Mucosa of descending colon (tissue), 3 donors: ENCODE data around the gene ATP7B. TPM values are rescaled to one million over a fixed set of nuclear protein-coding genes. Genes with fewer than 3 reads are reported as not detected.
A peak's percentile ranks its signal among the peaks of the same experiment; 100 is the strongest.

ENCODE experiments used
- ATAC-seq: fragments of 200-7000 bp; cut with Tn5 transposase; one replicate; pipeline ENCODE4 v1.9.1; 2020; ENCODE audit warnings: mild to moderate bottlenecking, moderate library complexity
- DNase-seq, 3 donors: peaks; one replicate each; pipeline ENCODE4 v3.0.0-alpha.2; 2020
- H3K36me3 ChIP-seq: fragments of 200-600 bp; one replicate; pipeline ENCODE4 v1.8.0; 2021; ENCODE audit warnings: low read depth, mild to moderate bottlenecking
- H3K4me1 ChIP-seq: fragments of 200-600 bp; one replicate; pipeline ENCODE4 v1.8.0; 2021; ENCODE audit warnings: low read depth, mild to moderate bottlenecking
- H3K4me3 ChIP-seq: fragments of 200-600 bp; one replicate; pipeline ENCODE4 v1.8.0; 2021; ENCODE audit warnings: mild to moderate bottlenecking
- H3K9me3 ChIP-seq: fragments of 200-600 bp; one replicate; pipeline ENCODE4 v1.8.0; 2021; ENCODE audit warnings: mild to moderate bottlenecking
- CTCF ChIP-seq: fragments of 200-600 bp; IDR thresholded peaks from one replicate; pipeline ENCODE4 v1.8.0; 2022; ENCODE audit warnings: antibody characterized with exemption, mild to moderate bottlenecking
- intact Hi-C, 2 donors: fragments of 100-400 bp; cut with DNase I in 1 of 2; cut with micrococcal nuclease in 1 of 2; formaldehyde crosslinking; loops; one replicate each; pipeline versions ENCODE4 v1.11.0 to v1.11.1; 2022; cut with DNase I, micrococcal nuclease
- total RNA-seq, 3 donors: library from RNA; stranded (reverse); fragmentation: NEBNext Ultra II Directional in 2 of 3; extraction: Animal tissue kit (Norgen Biotek cat#: 25700) in 2 of 3; gene quantifications; one replicate each; pipeline versions ENCODE4 v1.2.1 to v1.2.4, GENCODE V29; 2021 to 2023
- donor health status: DM: no; HTN: no; CAD: no; lungs with moderate emphysema.
- donor health status: DM: no; HTN: no; CAD: no.
- donor health status: DM: no; HTN: yes; CAD: no.

Gene ATP7B
- total RNA-seq, 3 donors from 2014 or later = 11.3 to 26.0 (median 16.0) TPM

GRCh38 chr13:51956717-51957116 lies 54.5 kb downstream of the ATP7B start:
- Histone ChIP-seq H3K4me1 (peaks cover 51% of the 10 kb centered on the region), H3K9me3 (no peaks in the 10 kb centered on the region), H3K36me3 (no peaks in the 10 kb centered on the region), H3K4me3 (no peak overlapping the region)
- no peak for DNase-seq
- intact Hi-C loops = no loop called here
- no peak for ATAC-seq
- no peak for TF ChIP-seq CTCF

GRCh38 chr13:51955816-51956603 lies 55.2 kb downstream of the ATP7B start:
- peak; percentile 52 to 62 (median 60) for DNase-seq
- TF ChIP-seq CTCF = no peak
- Histone ChIP-seq H3K36me3 (no peaks in the 10 kb centered on the region), H3K4me1 (peaks cover 51% of the 10 kb centered on the region), H3K4me3 (no peak overlapping the region), H3K9me3 (no peaks in the 10 kb centered on the region)
- intact Hi-C loops = no loop called here
- ATAC-seq = peak; percentile 59

- Histone ChIP-seq H3K4me3 (no peak overlapping the region), H3K36me3 (no peaks in the 10 kb centered on the region), H3K9me3 (no peaks in the 10 kb centered on the region), H3K4me1 (peaks cover 46% of the 10 kb centered on the region)
- ATAC-seq (peak; percentile 68), DNase-seq (peak; percentile 62 to 78 (median 75))
- no peak for TF ChIP-seq CTCF
- intact Hi-C loops = no loop called here
Observed at GRCh38 chr13:51955281-51955771, 55.9 kb downstream of the ATP7B start.

- DNase-seq (no peak), ATAC-seq (no peak)
- Histone ChIP-seq H3K9me3 (no peaks in the 10 kb centered on the region), H3K4me3 (no peak overlapping the region), H3K4me1 (peaks cover 31% of the 10 kb centered on the region), H3K36me3 (no peaks in the 10 kb centered on the region)
- intact Hi-C loops = no loop called here
- no peak for TF ChIP-seq CTCF
Observed at GRCh38 chr13:51953347-51954195, 57.7 kb downstream of the ATP7B start.

- Histone ChIP-seq H3K9me3 (no peaks in the 10 kb centered on the region), H3K4me1 (peaks cover 9% of the 10 kb centered on the region), H3K36me3 (no peaks in the 10 kb centered on the region), H3K4me3 (no peak overlapping the region)
- TF ChIP-seq CTCF = no peak
- intact Hi-C loops = no loop called here
- DNase-seq (no peak), ATAC-seq (no peak)
Observed at GRCh38 chr13:51950722-51951121, 60.5 kb downstream of the ATP7B start.
